A673 (cell line): ENCODE measurements around the gene TIGD7. TPM values are rescaled to one million over a fixed set of nuclear protein-coding genes. Genes with fewer than 3 reads are reported as not detected.

Experiments
- BruUV-seq: library from RNA; stranded (reverse); fragments of 400-500 nt; replicated peaks from 2 replicates; lab custom pipeline; 2021; lab: Mats Ljungman, UMichigan
- CTCF ChIA-PET: fragments of 300-600 bp; sonication (Branson Sonifier 250); formaldehyde crosslinking; loops from one replicate; lab custom pipeline; 2022; ENCODE audit warnings: antibody characterized with exemption; lab: Charles Lee
- POLR2A ChIA-PET: fragments of 300-600 bp; sonication (Branson Sonifier 250); formaldehyde crosslinking; loops from one replicate; lab custom pipeline; 2022; ENCODE audit warnings: antibody characterized with exemption; ENCODE audit not compliant: low non-redundant PET; lab: Charles Lee
- DNase-seq: peaks from one replicate; pipeline ENCODE4 v3.0.0-alpha.2; 2015; ENCODE audit warnings: low spot score
- H3K27ac ChIP-seq: fragments of 200-600 bp; sonication (generic); 2 replicates; pipeline ENCODE4 v1.5.1; 2016; ENCODE audit warnings: mixed run types, low read depth, mild to moderate bottlenecking, mixed read lengths, antibody characterized with exemption, low read length; ENCODE audit not compliant: poor library complexity, severe bottlenecking
- H3K27me3 ChIP-seq: fragments of 200-600 bp; sonication (generic); replicated peaks from 2 replicates; pipeline ENCODE4 v1.6.1; 2017; ENCODE audit warnings: mixed run types, low read depth, mild to moderate bottlenecking, mixed read lengths, antibody characterized with exemption, low read length; ENCODE audit not compliant: insufficient read depth, poor library complexity
- H3K36me3 ChIP-seq: fragments of 200-600 bp; sonication (generic); 2 replicates; pipeline ENCODE4 v1.6.1; 2016; ENCODE audit warnings: mixed run types, mild to moderate bottlenecking, mixed read lengths, antibody characterized with exemption, low read length; ENCODE audit not compliant: insufficient read depth, poor library complexity, severe bottlenecking
- H3K4me1 ChIP-seq: fragments of 200-600 bp; sonication (generic); 2 replicates; pipeline ENCODE4 v1.6.1; 2017; ENCODE audit warnings: mixed run types, mild to moderate bottlenecking, mixed read lengths, antibody characterized with exemption, low read length; ENCODE audit not compliant: insufficient read depth, poor library complexity, severe bottlenecking
- H3K4me3 ChIP-seq: fragments of 200-600 bp; sonication (generic); 2 replicates; pipeline ENCODE4 v1.5.1; 2016; ENCODE audit warnings: low read depth, mixed run types, mild to moderate bottlenecking, mixed read lengths, low read length; ENCODE audit not compliant: poor library complexity, severe bottlenecking
- H3K9me3 ChIP-seq: fragments of 200-600 bp; sonication (generic); 2 replicates; pipeline ENCODE4 v1.6.1; 2016; ENCODE audit warnings: mixed run types, low read depth, mild to moderate bottlenecking, mixed read lengths, antibody characterized with exemption, low read length; ENCODE audit not compliant: poor library complexity, severe bottlenecking
- CTCF ChIP-seq: fragments of 300-800, 200-600 bp; sonication (generic); conservative IDR thresholded peaks from 2 replicates; pipeline ENCODE4 v1.5.1; 2017; ENCODE audit warnings: low read depth, mild to moderate bottlenecking, antibody characterized with exemption, low read length, moderate library complexity, mixed read lengths
- EZH2 ChIP-seq: fragments of 200-600 bp; sonication (generic); IDR thresholded peaks from 2 replicates; pipeline ENCODE4 v1.6.1; 2017; ENCODE audit warnings: borderline replicate concordance, low read depth, mild to moderate bottlenecking, mixed read lengths, antibody characterized with exemption, low read length; ENCODE audit not compliant: poor library complexity, severe bottlenecking
- intact Hi-C: fragments of 100-400 bp; cut with micrococcal nuclease; formaldehyde crosslinking; loops from one replicate; pipeline ENCODE4 v1.10.0; 2022; ENCODE audit not compliant: unreplicated experiment
- total RNA-seq: library from RNA; stranded (reverse); gene quantifications from 2 replicates; pipeline ENCODE4 v1.2.3, GENCODE V29; 2021

TIGD7 gene
- total RNA-seq, 1 experiment from 2014 or later: 7.9 TPM

GRCh38 chr16:3249451-3249850 is 55.8 kb downstream of the TIGD7 start:
- TF ChIP-seq EZH2 (no peak), CTCF (no peak)
- intact Hi-C loops: no loop called here
- H3K4me1 ChIP-seq: no peaks in the 10 kb centered on the region
- ChIA-PET POLR2A (no interaction called here), CTCF (no interaction called here)
- no peaks in the 10 kb centered on the region for H3K27me3 ChIP-seq
- no peak overlapping the region for H3K4me3 ChIP-seq
- no peak overlapping the region for H3K27ac ChIP-seq
- no TSS peak for BruUV-seq
- no peak for DNase-seq
- H3K9me3 ChIP-seq: no peaks in the 10 kb centered on the region
- H3K36me3 ChIP-seq: no peaks in the 10 kb centered on the region

GRCh38 chr16:3249020-3249419 is 56.2 kb downstream of the TIGD7 start:
- no TSS peak for BruUV-seq
- H3K4me3 ChIP-seq: no peak overlapping the region
- TF ChIP-seq EZH2 (no peak), CTCF (no peak)
- ChIA-PET CTCF (interaction anchor here (0.8 kb wide), 1 partner anchor 83 kb away, joined by 3 read pairs; no protein-coding TSS in a partner anchor), POLR2A (no interaction called here)
- no peak overlapping the region for H3K27ac ChIP-seq
- no peaks in the 10 kb centered on the region for H3K9me3 ChIP-seq
- H3K36me3 ChIP-seq: no peaks in the 10 kb centered on the region
- H3K27me3 ChIP-seq: no peaks in the 10 kb centered on the region
- intact Hi-C loops: no loop called here
- no peaks in the 10 kb centered on the region for H3K4me1 ChIP-seq
- DNase-seq: no peak

Other genes starting within 250 kb of the TIGD7 start
- 4.5 and 7.7 TPM in 2 replicates for gene IL32, start 239.8 kb downstream of the TIGD7 start, total RNA-seq
- gene ZSCAN10, start 206.1 kb downstream of the TIGD7 start, total RNA-seq: not detected in 2 replicates
- gene ZNF205, start 192.8 kb downstream of the TIGD7 start, total RNA-seq: 16.8 and 19.0 TPM in 2 replicates
- gene ZNF213, start 170.4 kb downstream of the TIGD7 start, total RNA-seq: 16.0 and 16.1 TPM in 2 replicates
- gene OR1F1, start 117.2 kb downstream of the TIGD7 start, total RNA-seq: not detected in 2 replicates
- gene ZNF200, start 70.3 kb downstream of the TIGD7 start, total RNA-seq: 10.8 and 13.0 TPM in 2 replicates
- not detected in 2 replicates for gene MEFV, start 48.8 kb downstream of the TIGD7 start, total RNA-seq
- 30.0 and 34.8 TPM in 2 replicates for gene ZNF263, start 21.9 kb downstream of the TIGD7 start, total RNA-seq
- 40.9 and 44.5 TPM in 2 replicates for gene ZNF75A, start 67 bp upstream of the TIGD7 start, total RNA-seq
- gene OR2C1, start 50.5 kb upstream of the TIGD7 start, total RNA-seq: not detected in 2 replicates
- 17.2 and 17.3 TPM in 2 replicates for gene ZSCAN32, start 95.6 kb upstream of the TIGD7 start, total RNA-seq
- 12.2 and 13.7 TPM in 2 replicates for gene ZNF174, start 95.8 kb upstream of the TIGD7 start, total RNA-seq
- gene ZNF597, start 138.1 kb upstream of the TIGD7 start, total RNA-seq: 2.4 and 2.8 TPM in 2 replicates
- 39.4 and 40.7 TPM in 2 replicates for gene NAA60, start 138.2 kb upstream of the TIGD7 start, total RNA-seq
- not detected in 2 replicates for gene C16orf90, start 190.1 kb upstream of the TIGD7 start, total RNA-seq
- 22.6 and 36.5 TPM in 2 replicates for gene CLUAP1, start 195.6 kb upstream of the TIGD7 start, total RNA-seq